HG03139 (cell line): ENCODE measurements around the gene TUBGCP2.
"Not testable (repeated sequence)": the region's sequence is repeated elsewhere in the genome, so short reads cannot be mapped to it uniquely, and the experiment has no call there.

Experiments
- ATAC-seq: cut with Tn5 transposase; IDR thresholded peaks from one replicate; pipeline ENCODE4 v1.9.1; 2021; ENCODE audit not compliant: unreplicated experiment

Gene TUBGCP2

DNA sequence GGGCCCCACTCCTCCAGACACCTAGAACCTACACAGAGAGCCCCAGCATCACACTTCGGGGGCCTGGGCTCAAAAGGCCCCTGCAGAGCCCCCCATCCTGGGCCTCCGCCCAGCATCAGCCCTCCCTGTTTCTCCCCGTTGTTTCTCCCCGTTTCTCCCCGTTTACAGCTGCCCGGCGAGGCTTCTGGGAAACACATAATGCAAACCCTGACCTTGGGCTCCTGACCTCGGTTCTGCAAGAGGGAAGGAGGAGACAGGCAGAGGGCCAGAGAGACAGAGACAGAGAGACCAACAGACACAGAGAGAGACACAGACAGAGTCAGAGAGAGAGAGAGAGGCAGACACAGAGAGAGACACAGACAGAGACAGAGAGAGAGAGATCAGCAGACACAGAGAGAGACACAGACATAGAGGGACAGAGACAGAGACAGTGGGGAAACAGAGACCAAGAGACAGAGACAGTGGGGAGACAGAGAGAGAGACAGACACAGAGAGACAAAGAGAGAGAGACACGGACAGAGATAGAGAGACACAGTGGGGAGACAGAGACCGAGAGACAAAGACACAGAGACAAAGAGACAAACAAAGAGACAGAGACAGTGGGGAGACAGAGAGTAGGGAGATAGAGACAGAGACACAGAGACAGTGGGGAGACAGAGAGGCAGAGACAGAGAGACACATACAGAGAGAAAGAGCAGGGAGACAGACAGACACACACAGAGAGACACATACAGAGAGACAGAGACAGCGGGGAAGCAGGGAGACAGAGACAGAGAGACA, 58.5 kb downstream of the TUBGCP2 start:
- no peak for ATAC-seq

DNA sequence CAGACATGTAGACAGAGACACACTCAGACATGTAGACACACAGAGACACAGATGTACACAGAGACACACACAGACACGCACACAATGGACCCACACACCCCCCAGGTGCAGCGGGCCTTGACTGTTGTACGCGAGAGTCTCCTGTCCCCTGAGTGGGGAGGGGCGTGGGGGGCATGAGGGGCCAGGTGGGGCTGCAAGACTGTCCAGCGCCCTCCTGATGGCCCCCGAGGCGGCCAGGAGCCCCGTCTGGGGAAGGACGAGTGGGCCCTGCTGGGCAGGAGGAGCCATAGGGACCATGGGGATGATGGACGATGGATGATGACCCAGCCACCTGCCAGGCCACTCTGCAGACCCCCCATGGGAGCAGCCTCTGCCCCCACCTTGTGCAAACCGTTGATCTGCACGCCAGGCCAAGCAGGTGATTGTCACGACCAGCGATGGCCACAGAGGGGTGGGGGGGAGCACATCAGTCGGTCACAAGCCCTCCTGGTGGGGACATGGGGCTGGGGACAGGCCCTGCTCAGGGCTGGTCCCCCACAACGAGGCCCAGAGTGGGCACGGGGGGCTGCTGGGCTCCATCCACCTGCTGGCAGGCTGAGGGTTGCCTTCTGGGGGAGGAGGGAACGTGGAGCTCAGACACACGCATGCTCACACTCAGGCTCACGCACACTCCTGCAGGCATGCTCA, 59.4 kb downstream of the TUBGCP2 start:
- ATAC-seq: no peak

DNA sequence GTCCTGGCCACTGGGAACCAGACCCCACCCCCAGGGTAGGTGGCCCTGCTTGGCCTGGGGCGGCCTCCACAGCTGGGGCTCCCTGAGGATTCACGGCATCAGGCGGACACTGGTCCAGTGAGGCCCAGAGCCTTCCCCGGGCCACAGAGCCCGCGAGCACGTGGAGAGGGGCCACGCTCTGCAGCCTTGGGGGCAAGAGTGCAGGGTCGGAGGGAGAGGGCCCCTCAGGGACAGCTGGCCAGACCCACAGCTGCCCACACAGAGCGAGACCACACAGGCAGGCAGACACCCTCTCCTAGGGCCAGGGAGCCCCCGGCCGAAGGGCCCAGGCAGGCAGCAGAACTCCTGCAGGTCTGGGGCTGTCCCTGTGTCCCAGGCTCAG, 60.3 kb downstream of the TUBGCP2 start:
- ATAC-seq: no peak

DNA sequence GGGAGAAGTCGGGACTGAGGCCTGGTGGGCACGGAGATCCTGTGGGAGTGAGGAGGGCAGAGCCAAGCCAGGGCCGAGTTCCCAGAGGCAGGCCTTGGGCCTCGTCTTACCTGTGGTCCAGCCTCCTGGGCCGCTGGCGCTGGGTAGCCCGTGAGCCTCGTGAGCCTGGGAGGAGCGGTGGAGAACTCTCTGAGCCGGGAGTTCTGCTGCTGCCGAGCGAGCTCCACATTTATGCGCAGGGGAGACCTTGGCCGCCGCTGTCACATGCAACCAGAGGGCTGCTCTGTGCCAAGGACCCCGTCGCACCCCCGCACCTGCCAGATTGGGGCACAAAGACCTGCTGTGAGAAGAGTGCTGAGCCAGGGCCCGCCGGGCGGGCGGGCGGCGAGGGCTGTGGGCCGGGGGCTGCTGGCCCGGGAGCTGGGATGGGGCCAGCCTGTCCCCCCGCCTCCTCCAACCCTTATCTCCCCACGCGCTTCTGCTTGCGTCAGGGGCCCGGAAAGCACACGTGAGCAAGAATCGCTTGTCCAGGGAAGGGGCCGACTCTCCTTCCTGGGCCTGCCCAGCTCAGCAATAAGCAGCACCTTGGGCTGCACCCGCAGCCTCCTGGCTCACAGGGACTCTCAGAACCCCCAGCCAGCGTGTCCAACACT, 60.9 kb downstream of the TUBGCP2 start:
- no peak for ATAC-seq

DNA sequence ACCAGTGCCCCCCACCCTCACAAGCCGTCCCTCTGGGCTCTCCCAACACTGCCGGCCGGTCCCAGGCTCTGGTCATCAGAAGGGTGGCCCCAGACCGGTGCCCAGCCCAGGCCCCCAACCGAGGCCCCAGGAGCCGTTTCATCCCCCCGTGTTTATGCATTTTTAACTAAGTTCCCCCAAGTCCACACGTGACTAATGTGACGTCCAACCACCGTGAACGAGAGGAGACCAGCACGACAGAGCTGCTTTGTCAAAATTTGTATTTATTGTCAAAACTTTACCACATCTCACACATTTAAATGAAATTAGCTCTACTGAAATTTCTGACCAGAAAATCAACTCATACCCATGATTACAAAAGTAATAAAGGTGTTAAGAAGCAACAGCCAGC, 62.4 kb downstream of the TUBGCP2 start:
- no peak for ATAC-seq

DNA sequence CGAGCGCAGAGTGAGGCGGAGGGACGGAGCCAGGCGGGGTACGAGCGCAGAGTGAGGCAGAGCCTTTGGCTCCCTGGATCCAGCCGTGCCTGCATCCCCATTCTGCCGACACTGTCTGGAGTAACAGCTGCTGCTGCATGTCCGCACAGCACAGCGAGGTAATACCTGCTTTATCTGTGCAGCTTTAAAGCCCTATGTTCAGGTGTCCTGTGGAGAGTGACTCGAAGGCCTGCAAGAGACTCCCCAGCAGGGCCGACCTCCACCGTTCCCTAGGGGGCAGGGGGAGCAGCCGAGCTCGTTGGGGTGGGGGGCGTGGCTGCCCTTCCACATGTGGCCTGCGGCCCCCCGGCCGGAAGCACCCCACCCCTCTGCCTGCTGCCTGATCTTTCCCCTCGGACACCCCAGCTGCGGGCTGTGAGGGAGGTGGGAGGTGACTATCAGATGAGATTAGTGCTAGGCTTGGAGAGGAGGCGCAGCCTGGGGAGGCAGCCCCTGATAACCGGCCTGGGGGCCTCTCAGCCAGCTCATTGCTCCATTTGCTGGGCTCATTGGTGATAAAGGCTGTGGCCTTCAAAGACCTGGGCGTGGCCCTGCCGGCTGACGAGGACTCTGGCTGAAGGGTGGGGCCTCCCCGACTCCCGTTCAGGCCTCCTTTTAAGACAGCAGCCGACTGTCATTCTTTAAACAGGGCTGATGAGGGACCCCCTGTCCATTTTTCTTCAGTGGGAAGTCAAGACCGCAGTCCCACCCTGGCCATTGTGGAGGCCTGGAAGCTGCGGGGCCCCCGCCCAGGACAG, 63.0 kb downstream of the TUBGCP2 start:
- no peak for ATAC-seq

DNA sequence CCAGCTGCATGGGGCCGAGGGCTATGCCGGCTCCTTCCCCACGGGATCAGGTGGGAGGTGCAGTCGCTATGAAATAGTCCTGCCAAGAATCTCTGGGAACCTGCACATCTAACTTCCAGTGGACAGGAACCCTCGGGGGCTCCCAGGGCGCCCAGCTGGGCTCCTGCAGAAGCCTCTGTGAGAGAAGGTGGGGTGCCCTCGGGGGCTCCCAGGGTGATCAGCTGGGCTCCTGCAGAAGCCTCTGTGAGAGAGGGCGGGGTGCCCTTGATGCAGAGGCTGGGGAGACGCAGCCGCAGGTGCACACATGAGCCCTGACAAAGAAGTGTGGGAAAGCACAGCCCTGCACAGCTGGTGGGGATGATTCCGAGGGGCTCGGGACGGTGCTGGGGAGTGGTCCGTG, 65.1 kb downstream of the TUBGCP2 start:
- no peak for ATAC-seq

DNA sequence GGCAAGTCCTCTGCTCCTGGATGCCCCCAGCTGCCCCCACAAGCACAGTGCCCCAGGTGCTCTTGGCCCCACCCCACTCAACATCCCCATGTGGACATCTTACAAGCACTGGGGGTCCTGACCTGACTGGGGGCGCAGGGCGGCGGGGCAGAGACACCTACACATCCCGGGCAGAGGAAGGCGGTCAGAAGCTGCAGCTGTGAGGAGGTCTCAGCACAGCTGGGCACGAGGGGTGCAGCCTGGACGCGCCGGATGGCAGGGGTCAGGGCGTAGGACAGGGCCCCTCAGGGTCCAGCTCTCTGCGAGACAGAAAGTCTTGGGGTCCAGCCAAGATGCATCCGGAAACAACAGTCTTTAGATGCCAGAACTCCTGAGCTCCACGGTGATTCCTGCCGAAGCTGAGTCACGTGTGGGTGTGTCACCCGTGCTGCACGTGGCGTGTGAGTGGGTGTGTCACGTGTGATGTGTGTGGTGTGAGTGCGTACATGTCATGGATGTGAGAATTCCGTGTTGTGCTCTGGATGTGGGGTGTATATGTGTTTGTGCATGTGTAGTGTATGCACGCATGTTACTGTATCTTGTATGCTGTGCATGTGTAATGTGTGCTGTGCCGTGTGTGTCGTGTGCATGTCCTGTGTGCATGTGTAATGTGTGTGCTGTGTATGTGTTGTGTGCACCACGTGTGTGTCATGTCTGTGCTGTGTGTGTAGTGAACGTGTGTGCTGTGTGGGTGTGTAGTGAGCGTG, 65.9 kb downstream of the TUBGCP2 start:
- ATAC-seq: no peak

DNA sequence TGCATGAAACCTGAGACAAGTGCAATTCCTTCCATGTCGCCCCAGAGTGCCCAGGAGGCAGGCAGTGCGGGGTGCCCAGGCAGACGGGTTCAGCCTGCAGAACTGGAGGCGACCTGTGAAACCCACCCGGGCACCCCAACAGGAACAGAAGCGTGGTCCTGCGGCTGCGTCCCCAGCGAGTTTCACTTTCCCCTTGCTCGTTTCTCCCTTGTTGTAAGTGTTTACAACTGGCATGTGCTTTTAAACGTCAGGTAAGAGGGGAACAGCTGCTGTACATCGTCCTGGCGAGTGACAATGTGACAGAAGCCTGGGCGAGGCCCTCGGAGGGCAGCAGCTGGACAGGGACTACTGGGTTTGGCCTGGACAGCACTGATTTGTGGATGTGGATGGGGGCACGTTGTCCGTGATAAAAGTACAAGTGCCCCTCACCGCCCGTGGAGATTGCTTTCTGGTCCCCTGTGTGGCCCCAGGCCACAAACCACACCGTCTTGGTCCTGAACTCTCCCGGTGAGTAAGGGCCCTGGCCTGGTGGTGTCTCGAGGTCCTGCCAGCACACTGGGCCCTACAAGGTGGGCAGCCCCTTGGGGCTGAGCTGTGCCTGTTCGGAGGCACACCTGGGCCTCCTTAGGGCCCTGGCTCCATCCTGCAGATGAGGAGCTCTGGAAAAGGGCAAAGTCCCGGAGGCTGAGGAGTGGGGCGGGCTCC, 67.0 kb downstream of the TUBGCP2 start:
- no peak for ATAC-seq

DNA sequence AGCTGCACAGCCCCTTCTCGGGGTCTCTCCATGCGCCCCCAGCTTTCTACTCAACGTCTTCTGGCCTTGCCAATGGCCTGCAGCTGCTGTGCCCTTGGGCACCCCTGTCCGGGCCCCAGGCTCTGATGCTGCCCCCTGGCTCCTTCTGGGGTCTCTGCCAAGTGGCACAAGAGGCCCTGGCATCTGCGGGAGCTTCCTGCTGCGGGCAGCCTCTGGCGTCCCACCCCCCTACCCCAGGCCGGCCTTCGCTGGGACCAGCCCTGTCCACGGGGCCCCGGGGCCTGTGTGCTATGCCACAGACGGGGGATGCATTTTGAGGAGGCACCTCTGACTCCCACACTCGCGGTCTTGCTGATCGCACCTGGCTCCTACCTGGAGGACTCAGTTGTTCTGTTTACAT, 68.7 kb downstream of the TUBGCP2 start:
- no peak for ATAC-seq

DNA sequence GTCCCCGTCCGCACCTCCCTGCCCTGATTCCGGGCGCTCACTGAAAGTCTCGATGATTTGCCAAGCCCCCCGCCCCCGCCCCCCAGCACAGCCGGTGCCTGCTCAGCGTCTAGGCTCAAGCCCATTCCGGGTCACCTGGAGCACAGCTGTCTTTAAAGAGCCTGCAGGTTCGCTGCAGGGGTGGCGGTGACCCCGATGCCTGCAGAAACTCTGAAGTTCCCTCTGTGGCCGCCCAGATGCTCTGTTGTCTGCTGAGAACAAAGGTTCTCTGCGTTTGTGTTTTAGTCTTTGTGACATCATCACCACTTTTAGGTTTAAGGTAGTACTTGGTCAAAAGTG, 70.2 kb downstream of the TUBGCP2 start:
- ATAC-seq: no peak

DNA sequence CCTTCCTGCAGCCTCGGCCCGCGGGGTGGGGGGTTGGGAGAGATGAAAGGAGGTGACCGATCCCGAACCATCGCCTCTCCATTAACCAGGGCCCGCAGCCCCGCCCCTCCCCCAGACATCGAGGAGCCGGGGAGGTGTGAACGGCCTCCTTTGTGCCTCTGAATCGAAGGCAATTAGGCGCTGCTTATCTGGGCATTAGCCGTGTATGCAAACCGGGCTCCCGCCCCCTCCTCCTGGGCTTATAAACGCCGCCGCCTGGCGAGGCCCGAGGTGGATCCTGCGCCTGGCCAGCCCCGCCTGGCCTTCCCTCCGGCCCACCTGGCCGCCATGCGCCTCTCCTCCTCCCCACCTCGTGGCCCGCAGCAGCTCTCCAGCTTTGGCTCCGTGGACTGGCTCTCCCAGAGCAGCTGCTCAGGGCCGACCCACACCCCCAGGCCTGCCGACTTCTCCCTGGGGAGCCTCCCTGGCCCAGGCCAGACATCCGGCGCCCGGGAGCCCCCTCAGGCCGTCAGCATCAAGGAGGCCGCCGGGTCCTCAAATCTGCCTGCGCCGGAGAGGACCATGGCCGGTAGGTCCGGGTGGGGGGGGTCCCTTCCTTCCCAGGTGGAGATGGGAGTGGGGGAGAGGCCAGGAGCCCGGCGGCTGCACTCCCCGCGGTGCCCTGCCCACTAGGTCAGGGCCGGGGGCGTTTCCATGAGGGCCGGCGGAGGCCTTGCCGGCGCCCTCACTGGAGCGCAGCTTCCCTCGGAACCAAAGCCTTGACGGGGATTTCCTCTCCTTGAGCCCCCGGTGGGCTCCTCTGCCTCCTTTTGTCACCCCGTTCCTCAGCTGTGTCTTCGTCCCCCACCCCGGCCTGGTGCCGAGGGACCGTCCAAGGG, 70.8 kb downstream of the TUBGCP2 start, which contains the start of gene VENTX:
Gene VENTX, plus strand, starts transcription at position 268 of the 878 bp plus-strand sequence. Its CDS starts 60 bp downstream, at position 328.
- ATAC-seq: no peak

DNA sequence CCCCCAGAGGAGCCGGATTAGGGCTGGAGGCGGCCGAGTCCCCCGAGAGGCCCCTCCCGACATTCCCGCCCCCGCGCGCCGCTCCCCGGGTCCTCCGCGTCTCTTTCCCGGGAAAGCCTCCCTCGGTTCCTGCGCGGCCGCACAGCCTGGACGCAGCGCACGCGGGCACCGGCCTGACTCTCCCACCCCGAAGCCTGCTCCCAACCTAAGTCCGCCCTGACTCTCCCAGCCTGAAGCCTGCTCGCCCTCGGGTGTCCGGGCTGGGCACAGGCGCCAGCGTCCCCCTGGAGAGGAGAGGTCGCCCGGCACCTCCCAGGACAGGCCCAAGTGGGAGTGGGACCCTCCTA, 71.5 kb downstream of the TUBGCP2 start:
- ATAC-seq: no peak

DNA sequence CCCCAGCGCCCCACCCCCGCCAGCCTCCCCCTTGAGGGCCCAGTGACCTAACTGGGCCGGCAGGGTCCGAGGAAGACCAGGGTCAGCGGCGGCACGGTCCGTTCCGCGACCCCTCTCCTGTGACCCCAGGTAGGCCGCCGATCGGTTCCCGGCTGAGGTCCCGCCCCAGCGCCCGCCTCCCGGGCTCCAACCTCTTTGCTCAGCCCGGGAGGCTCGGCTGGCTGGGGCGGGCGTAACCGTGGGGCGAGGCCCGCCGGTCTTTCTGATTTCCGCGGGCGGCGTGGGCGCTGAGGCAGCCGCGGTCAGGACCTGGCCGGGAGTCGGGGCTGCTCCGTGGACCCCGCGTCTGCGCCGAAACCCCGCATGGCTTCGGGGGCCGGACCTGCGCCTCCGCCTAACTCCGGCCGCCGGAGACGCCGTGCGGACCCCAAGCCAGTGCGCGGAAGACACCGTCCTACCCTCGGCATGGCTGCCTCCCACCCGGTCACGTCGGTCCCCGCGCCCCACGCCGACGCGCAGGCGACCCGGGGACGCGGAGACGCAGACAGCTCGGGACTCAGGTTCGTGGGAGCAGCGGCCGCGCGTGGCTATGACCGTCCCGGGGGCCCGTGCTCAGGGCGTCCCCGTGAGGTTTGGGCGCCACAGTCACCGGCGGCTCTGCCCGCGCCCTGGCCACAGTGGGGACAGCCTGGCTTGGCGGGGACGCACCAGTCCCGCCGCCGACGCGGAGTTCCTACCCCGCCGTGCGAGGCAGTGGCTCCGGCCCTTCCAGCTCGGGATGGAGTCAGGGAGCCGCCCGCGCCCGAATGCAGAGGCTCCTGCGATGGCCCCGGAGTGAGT, 72.1 kb downstream of the TUBGCP2 start:
- ATAC-seq: no peak

DNA sequence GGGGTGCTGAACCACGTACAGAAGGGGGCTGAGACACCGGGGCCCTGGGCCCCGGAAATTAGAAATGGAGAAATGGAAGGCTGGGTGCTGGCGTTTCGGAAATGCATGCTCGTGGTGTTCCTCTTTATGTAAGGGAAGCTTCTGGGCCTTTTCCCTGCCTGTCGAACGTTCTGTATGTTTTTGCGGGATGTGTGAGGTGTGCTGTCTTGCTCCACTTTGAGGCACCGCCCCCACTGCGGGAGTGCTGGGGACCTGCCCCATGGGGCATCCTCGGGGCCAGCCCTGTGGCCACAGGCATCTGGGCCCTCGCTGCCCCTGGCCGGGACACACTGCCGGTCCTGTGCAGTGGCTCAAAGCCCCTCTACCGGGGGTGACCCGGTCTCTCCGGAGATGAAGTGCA, 72.7 kb downstream of the TUBGCP2 start:
- ATAC-seq: no peak

DNA sequence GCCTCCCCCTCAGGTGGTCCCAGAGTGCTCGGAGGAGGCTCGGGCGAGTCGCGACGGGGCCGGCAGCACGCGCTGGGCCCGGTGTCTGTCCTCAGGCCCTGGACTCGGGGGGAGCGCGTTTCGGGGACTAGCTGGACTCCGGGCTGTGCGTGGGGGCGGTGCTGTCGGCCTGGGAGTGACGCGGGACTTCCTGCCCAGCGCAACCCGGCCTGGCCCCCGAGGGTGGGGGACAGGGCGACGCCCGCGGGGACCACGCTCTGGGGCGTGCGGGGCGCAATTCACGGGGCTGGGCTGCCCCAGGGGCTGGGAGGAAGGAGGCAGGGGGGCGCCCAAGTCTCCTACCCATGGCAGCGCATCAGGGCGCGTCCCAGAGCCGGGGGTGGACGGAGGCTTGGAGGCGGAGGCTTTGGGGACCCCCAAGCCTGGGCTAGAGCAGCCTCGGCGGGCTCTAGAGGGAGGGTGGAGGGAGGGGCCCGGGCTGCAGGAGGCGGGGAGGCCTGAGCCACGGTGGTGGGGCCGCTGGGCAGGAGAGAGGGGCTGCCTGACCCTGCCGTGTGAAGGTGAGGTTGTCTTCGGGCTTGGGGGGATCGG, 73.3 kb downstream of the TUBGCP2 start:
- ATAC-seq: no peak

DNA sequence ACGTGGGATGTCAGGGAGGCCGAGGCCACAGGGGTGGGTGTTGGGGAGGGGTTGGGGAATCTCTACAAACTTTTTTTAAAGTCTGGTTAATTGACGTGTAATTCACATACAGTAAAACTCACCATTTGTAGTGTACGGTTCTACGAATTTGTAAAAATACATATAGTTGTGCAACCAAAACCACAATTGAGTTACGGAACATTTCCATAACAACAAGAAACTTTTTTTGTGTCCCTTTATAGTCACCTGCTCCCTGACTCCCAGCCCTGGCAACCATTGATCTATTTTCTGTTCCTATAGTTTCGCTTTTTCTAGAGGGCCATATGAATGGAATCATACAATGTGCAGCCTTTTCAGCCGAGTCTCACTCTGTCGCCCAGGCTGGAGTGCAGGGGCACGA, 73.9 kb downstream of the TUBGCP2 start:
- not testable (repeated sequence) for ATAC-seq
